Activated naive CD4-positive, alpha-beta T cell treated with anti-CD3 and anti-CD28 coated beads, Interleukin-2, amount 10 ng/mL, durations not matched to agents 7 days and 5 days (primary cell): Measurements from ENCODE around the gene CALU.

Source experiments
- CTCF ChIA-PET: fragments of 350-600 bp; sonication (Branson Sonifier 250); formaldehyde crosslinking; loops from one replicate; lab custom pipeline; 2021; ENCODE audit warnings: antibody characterized with exemption; lab: Charles Lee
- DNase-seq: peaks from one replicate; pipeline ENCODE4 v3.0.0-alpha.2; 2020
- H3K27ac Mint-ChIP-seq: one replicate; pipeline ENCODE4 v1.8.0; 2021; ENCODE audit warnings: mild to moderate bottlenecking, moderate library complexity, mixed read lengths
- H3K27me3 Mint-ChIP-seq: one replicate; pipeline ENCODE4 v1.8.0; 2021; ENCODE audit warnings: mild to moderate bottlenecking, mixed read lengths
- H3K36me3 Mint-ChIP-seq: one replicate; pipeline ENCODE4 v1.8.0; 2021; ENCODE audit warnings: mixed read lengths
- H3K4me1 Mint-ChIP-seq: one replicate; pipeline ENCODE4 v1.8.0; 2021; ENCODE audit warnings: mixed read lengths
- H3K4me3 Mint-ChIP-seq: one replicate; pipeline ENCODE4 v1.8.0; 2021; ENCODE audit warnings: mild to moderate bottlenecking, moderate library complexity, mixed read lengths
- H3K9me3 Mint-ChIP-seq: one replicate; pipeline ENCODE4 v1.8.0; 2021; ENCODE audit warnings: mixed read lengths

CALU gene

DNA sequence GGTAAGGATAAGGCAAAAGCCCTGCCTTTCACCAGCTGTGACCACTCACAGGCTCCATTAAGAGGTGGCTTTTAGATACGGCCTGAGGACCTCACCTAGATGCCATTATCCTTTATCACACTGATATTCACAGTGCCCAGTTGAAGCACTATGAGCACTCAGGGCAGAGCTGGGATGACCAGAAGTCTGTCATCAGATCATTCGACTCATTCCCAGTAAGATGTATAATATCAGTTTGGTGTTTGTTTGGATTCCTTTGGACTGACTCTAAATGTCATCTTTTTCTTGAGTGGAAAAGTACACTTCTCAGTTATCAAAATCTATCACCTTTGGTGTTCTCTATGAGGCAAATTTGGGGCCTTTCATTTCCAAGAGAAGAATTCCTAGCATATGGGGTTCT, 71.3 kb downstream of the CALU start:
- CTCF ChIA-PET: no interaction called here

DNA sequence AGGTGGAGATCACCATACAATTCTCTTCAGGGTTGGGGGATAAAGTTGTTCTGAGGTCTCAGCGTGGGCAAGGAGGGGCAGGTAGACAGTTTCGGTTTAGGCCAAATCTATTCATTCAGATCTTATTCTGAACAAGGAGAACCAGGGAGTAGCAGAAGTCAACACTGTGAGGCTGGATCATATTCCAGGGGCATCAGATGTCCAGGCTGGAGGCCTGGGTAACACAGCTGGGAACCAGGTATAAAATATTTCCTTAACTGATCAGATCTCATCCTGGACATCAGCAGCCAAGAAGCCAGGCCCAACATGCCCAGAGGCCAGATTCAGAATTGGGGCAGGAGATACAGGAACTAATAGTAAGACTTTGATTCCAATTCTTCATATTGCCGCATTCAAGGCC, 71.8 kb downstream of the CALU start:
- H3K4me1 Mint-ChIP-seq: no peaks in the 10 kb centered on the region
- H3K27me3 Mint-ChIP-seq: peaks cover 9% of the 10 kb centered on the region
- CTCF ChIA-PET: no interaction called here
- no peak for DNase-seq
- no peak overlapping the region for H3K4me3 Mint-ChIP-seq
- H3K9me3 Mint-ChIP-seq: no peaks in the 10 kb centered on the region
- H3K27ac Mint-ChIP-seq: no peak overlapping the region
- no peaks in the 10 kb centered on the region for H3K36me3 Mint-ChIP-seq

More for the DNA sequence above, 71.3 kb downstream of the CALU start:
- no peak overlapping the region for H3K4me3 Mint-ChIP-seq
- peaks cover 5% of the 10 kb centered on the region for H3K27me3 Mint-ChIP-seq
- H3K36me3 Mint-ChIP-seq: no peaks in the 10 kb centered on the region
- no peak overlapping the region for H3K27ac Mint-ChIP-seq
- no peaks in the 10 kb centered on the region for H3K9me3 Mint-ChIP-seq
- no peaks in the 10 kb centered on the region for H3K4me1 Mint-ChIP-seq
- no peak for DNase-seq

GRCh38 chr7:128811631-128812430, 72.7 kb downstream of the CALU start:
- Mint-ChIP-seq H3K27ac (no peak overlapping the region), H3K4me1 (no peaks in the 10 kb centered on the region), H3K4me3 (no peak overlapping the region), H3K9me3 (no peaks in the 10 kb centered on the region), H3K36me3 (no peaks in the 10 kb centered on the region), H3K27me3 (peaks cover 9% of the 10 kb centered on the region)
- CTCF ChIA-PET: no interaction called here
- DNase-seq: no peak

DNA sequence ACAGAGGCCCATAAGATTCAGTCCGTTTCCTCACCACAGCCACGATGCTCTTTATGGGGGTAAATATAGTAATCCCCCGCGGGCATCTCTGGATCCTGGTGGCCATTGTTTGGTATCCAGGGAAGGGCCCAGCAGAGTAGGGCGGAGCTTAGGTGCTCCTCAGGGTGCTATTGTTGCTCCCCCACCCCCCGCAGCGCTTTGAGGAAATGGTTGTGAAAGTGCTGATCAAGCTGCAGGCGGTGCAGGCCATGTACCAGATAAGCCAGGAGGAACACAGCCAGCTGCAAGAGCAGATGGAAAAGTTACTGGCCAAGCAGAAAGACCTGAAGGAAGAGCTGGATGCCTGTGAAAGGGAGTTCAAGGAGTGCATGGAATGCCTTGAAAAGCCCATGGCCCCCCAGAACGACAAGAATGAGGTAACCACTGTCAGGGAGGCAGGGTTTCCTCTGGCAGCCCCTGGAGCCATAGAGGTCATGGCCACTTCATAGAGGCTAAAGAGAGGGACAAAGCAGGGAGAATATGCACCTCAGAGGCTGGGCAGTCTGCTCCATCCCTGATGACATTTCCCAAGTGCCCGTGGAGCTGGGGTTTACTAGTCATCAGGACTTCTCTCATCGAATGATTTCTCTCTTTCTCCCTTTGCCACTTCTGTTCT, 73.5 kb downstream of the CALU start:
- Mint-ChIP-seq H3K36me3 (no peaks in the 10 kb centered on the region), H3K27ac (no peak overlapping the region), H3K9me3 (no peaks in the 10 kb centered on the region), H3K27me3 (peaks cover 9% of the 10 kb centered on the region), H3K4me3 (no peak overlapping the region), H3K4me1 (no peaks in the 10 kb centered on the region)
- CTCF ChIA-PET: no interaction called here
- DNase-seq: no peak

GRCh38 chr7:128814499-128814898, 75.3 kb downstream of the CALU start:
- Mint-ChIP-seq H3K36me3 (no peaks in the 10 kb centered on the region), H3K27ac (no peak overlapping the region), H3K9me3 (no peaks in the 10 kb centered on the region), H3K27me3 (peaks cover 16% of the 10 kb centered on the region), H3K4me3 (no peak overlapping the region), H3K4me1 (no peaks in the 10 kb centered on the region)
- CTCF ChIA-PET: interaction anchor here (1.2 kb wide), 1 partner anchor 16 kb away, joined by 4 read pairs; no protein-coding TSS in a partner anchor
- DNase-seq: no peak

GRCh38 chr7:128815289-128815942, 76.3 kb downstream of the CALU start:
- Mint-ChIP-seq H3K4me3 (no peak overlapping the region), H3K9me3 (no peaks in the 10 kb centered on the region), H3K27me3 (peaks cover 17% of the 10 kb centered on the region), H3K4me1 (peaks cover 6% of the 10 kb centered on the region), H3K27ac (no peak overlapping the region), H3K36me3 (no peaks in the 10 kb centered on the region)
- DNase-seq: no peak
- CTCF ChIA-PET: interaction anchor here (1.2 kb wide), 1 partner anchor 17 kb away, joined by 4 read pairs; no protein-coding TSS in a partner anchor

- no peak overlapping the region for H3K4me3 Mint-ChIP-seq
- no peaks in the 10 kb centered on the region for H3K36me3 Mint-ChIP-seq
- no peak overlapping the region for H3K27ac Mint-ChIP-seq
- peaks cover 33% of the 10 kb centered on the region for H3K27me3 Mint-ChIP-seq
- no peaks in the 10 kb centered on the region for H3K9me3 Mint-ChIP-seq
- DNase-seq: no peak
- peaks cover 6% of the 10 kb centered on the region for H3K4me1 Mint-ChIP-seq
- CTCF ChIA-PET: interaction anchor here (1.1 kb wide), 1 partner anchor 23 kb away, joined by 6 read pairs; no protein-coding TSS in a partner anchor
Observed at GRCh38 chr7:128818694-128819093, 79.5 kb downstream of the CALU start.
